T-cell (primary cell): ENCODE data around the gene HTR1A. TPM values are rescaled to one million over a fixed set of nuclear protein-coding genes. Genes with fewer than 3 reads are reported as not detected.

ENCODE experiments used
- ATAC-seq, 4 experiments: fragments of 200-7000 bp in 3 of 4; fragments of 150-1000 bp in 1 of 4; cut with Tn5 transposase; replicated peaks in 1 of 4; 1 replicate in 3 of 4; 2 replicates in 1 of 4; pipeline ENCODE4 v1.10.0; 2021; ENCODE audit warnings: moderate library complexity in 3 of 4, mild to moderate bottlenecking in 2 of 4, moderate number of reproducible peaks in 1 of 4
- CTCF ChIA-PET, 2 donors: fragments of 300-600 bp; sonication (Branson Sonifier 250); formaldehyde crosslinking; loops; one replicate each; lab custom pipeline; 2022; ENCODE audit warnings: antibody characterized with exemption in 2 of 2; lab: Charles Lee
- POLR2A ChIA-PET, 2 donors: fragments of 300-600 bp; sonication (Branson Sonifier 250); formaldehyde crosslinking; loops; one replicate each; lab custom pipeline; 2022; ENCODE audit warnings: antibody characterized with exemption in 2 of 2; lab: Charles Lee
- DNase-seq, 35 experiments: peaks; one replicate each; pipeline versions ENCODE4 v3.0.0 to v3.0.0-alpha.2; 2013 to 2023
- H3K27ac ChIP-seq: one replicate; pipeline ENCODE4 v1.5.1; 2013; ENCODE audit warnings: low read length
- H3K27me3 ChIP-seq, 2 experiments: replicated peaks in 1 of 2; 1 replicate in 1 of 2; 2 replicates in 1 of 2; pipeline versions ENCODE4 v1.6.1 to v1.7.0; 2013; ENCODE audit warnings: low read length in 1 of 2, mixed read lengths in 1 of 2; ENCODE audit not compliant: control insufficient read depth in 2 of 2, insufficient read depth in 2 of 2; ENCODE audit errors: extremely low read depth in 1 of 2
- H3K36me3 ChIP-seq, 2 donors: 1 replicate in 1 of 2; 2 replicates in 1 of 2; pipeline versions ENCODE4 v1.6.1 to v1.7.0; 2013; ENCODE audit warnings: low read length in 1 of 2; ENCODE audit not compliant: control insufficient read depth in 2 of 2, insufficient read depth in 1 of 2; ENCODE audit errors: extremely low read depth in 1 of 2
- H3K4me1 ChIP-seq, 2 experiments: 1 replicate in 1 of 2; 2 replicates in 1 of 2; pipeline versions ENCODE4 v1.6.1 to v1.7.0; 2013; ENCODE audit warnings: low read length in 2 of 2, mixed read lengths in 1 of 2; ENCODE audit not compliant: insufficient read depth in 2 of 2, control insufficient read depth in 1 of 2; ENCODE audit errors: extremely low read depth in 1 of 2
- H3K4me3 ChIP-seq, 2 donors: 1 replicate in 1 of 2; 2 replicates in 1 of 2; pipeline versions ENCODE4 v1.5.1 to v1.7.0; 2013; ENCODE audit warnings: mild to moderate bottlenecking in 2 of 2, low read length in 1 of 2, moderate library complexity in 1 of 2; ENCODE audit not compliant: control insufficient read depth in 1 of 2; ENCODE audit errors: extremely low read depth in 1 of 2
- H3K9me3 ChIP-seq: 2 replicates; pipeline ENCODE4 v1.7.0; 2013
- H3K27ac Mint-ChIP-seq, 2 donors: one replicate each; pipeline ENCODE4 v1.8.0; 2020 to 2021; ENCODE audit warnings: mild to moderate bottlenecking in 2 of 2, mixed read lengths in 2 of 2
- H3K27me3 Mint-ChIP-seq, 2 donors: one replicate each; pipeline ENCODE4 v1.8.0; 2021 to 2022; ENCODE audit warnings: mixed read lengths in 2 of 2
- H3K36me3 Mint-ChIP-seq: one replicate; pipeline ENCODE4 v1.8.0; 2021; ENCODE audit warnings: mixed read lengths
- H3K4me1 Mint-ChIP-seq, 3 donors: one replicate each; pipeline ENCODE4 v1.8.0; 2020 to 2022; ENCODE audit warnings: mixed read lengths in 3 of 3, mild to moderate bottlenecking in 1 of 3
- H3K4me3 Mint-ChIP-seq, 3 donors: one replicate each; pipeline ENCODE4 v1.8.0; 2020 to 2022; ENCODE audit warnings: mild to moderate bottlenecking in 3 of 3, mixed read lengths in 3 of 3, moderate library complexity in 3 of 3
- H3K9me3 Mint-ChIP-seq, 3 donors: one replicate each; pipeline ENCODE4 v1.8.0; 2020 to 2022; ENCODE audit warnings: mixed read lengths in 3 of 3
- WGBS: methylation state at CpG from one replicate; pipeline ENCODE4 v1.1.5; 2013; ENCODE audit warnings: missing lambda C conversion rate; ENCODE audit not compliant: insufficient coverage; 5-methylcytosine and 5-hydroxymethylcytosine counted together
- total RNA-seq, 35 experiments: library from RNA in 6 of 35; stranded (reverse) in 6 of 35; fragments of 120-200 nt in 1 of 35; gene quantifications; one replicate each; pipeline versions ENCODE4 v1.2.1 to v1.2.4 and lab custom pipeline; 2013 to 2026

Gene HTR1A
- total RNA-seq, 5 donors from 2014 or later (not counting 1 experiment from before 2014, with no cell fraction given), result not detected

- Mint-ChIP-seq H3K36me3 (no peaks in the 10 kb centered on the region), H3K27ac (no peak overlapping the region), H3K9me3 (peaks cover 0 to 7% (median 4%) of the 10 kb centered on the region in 3 donors), H3K4me3 (no peak overlapping the region), H3K27me3 (peaks cover 34 to 38% of the 10 kb centered on the region in 2 donors), H3K4me1 (no peaks in the 10 kb centered on the region)
- Histone ChIP-seq H3K4me3 (no peak overlapping the region), H3K9me3 (no peaks in the 10 kb centered on the region), H3K27ac (no peak overlapping the region), H3K36me3 (no peaks in the 10 kb centered on the region), H3K27me3 (peaks cover 0 to 33% of the 10 kb centered on the region in 2 experiments), H3K4me1 (no peaks in the 10 kb centered on the region)
- peak in 1 of 35 experiments; percentile 8 for DNase-seq
- POLR2A ChIA-PET, result no interaction called here
- WGBS, result 16% methylated on average over 3 of the region's 6 CpGs
- ATAC-seq, result no peak
- CTCF ChIA-PET, result no interaction called here
These were observed 963 bp upstream of the HTR1A start for GRCh38 chr5:63963080-63963735.

GRCh38 chr5:63961598-63962161, 565 bp downstream of the HTR1A start:
- no peaks in the 10 kb centered on the region for H3K36me3 ChIP-seq
- H3K27me3 ChIP-seq, result peaks cover 0 to 33% of the 10 kb centered on the region in 2 experiments
- no peak overlapping the region for H3K4me3 ChIP-seq
- Mint-ChIP-seq H3K4me1 (no peaks in the 10 kb centered on the region), H3K36me3 (no peaks in the 10 kb centered on the region), H3K27ac (no peak overlapping the region), H3K9me3 (peaks cover 0 to 7% (median 4%) of the 10 kb centered on the region in 3 donors), H3K4me3 (no peak overlapping the region), H3K27me3 (peaks cover 34 to 38% of the 10 kb centered on the region in 2 donors)
- no peaks in the 10 kb centered on the region for H3K9me3 ChIP-seq
- 8% methylated on average over 30 of the region's 34 CpGs for WGBS
- CTCF ChIA-PET, result no interaction called here
- ATAC-seq (no peak), DNase-seq (no peak)
- no peak overlapping the region for H3K27ac ChIP-seq
- no peaks in the 10 kb centered on the region for H3K4me1 ChIP-seq
- POLR2A ChIA-PET, result no interaction called here

GRCh38 chr5:63961125-63961597, 1.1 kb downstream of the HTR1A start:
- POLR2A ChIA-PET, result no interaction called here
- peaks cover 0 to 33% of the 10 kb centered on the region in 2 experiments for H3K27me3 ChIP-seq
- H3K9me3 ChIP-seq, result no peaks in the 10 kb centered on the region
- H3K27ac ChIP-seq, result no peak overlapping the region
- Mint-ChIP-seq H3K36me3 (no peaks in the 10 kb centered on the region), H3K4me1 (no peaks in the 10 kb centered on the region), H3K27me3 (peaks cover 34 to 38% of the 10 kb centered on the region in 2 donors), H3K9me3 (peaks cover 0 to 7% (median 4%) of the 10 kb centered on the region in 3 donors), H3K4me3 (no peak overlapping the region), H3K27ac (no peak overlapping the region)
- ATAC-seq, result no peak
- no peaks in the 10 kb centered on the region for H3K4me1 ChIP-seq
- DNase-seq, result no peak
- no peak overlapping the region for H3K4me3 ChIP-seq
- CTCF ChIA-PET, result no interaction called here
- WGBS, result 30% methylated on average over 31 of the region's 37 CpGs
- no peaks in the 10 kb centered on the region for H3K36me3 ChIP-seq

GRCh38 chr5:63960646-63961045, 1.6 kb downstream of the HTR1A start:
- peaks cover 4 to 8% (median 7%) of the 10 kb centered on the region in 3 donors for H3K9me3 Mint-ChIP-seq
- H3K4me1 Mint-ChIP-seq, result no peaks in the 10 kb centered on the region
- H3K27ac ChIP-seq, result no peak overlapping the region
- no peak overlapping the region for H3K4me3 Mint-ChIP-seq
- H3K4me1 ChIP-seq, result no peaks in the 10 kb centered on the region
- no peak overlapping the region for H3K27ac Mint-ChIP-seq
- no peak for ATAC-seq
- H3K27me3 Mint-ChIP-seq, result peaks cover 34 to 38% of the 10 kb centered on the region in 2 donors
- peaks cover 0 to 33% of the 10 kb centered on the region in 2 experiments for H3K27me3 ChIP-seq
- WGBS, result 27% methylated on average over 21 of the region's 27 CpGs
- H3K4me3 ChIP-seq, result no peak overlapping the region
- no peaks in the 10 kb centered on the region for H3K36me3 ChIP-seq
- H3K9me3 ChIP-seq, result no peaks in the 10 kb centered on the region
- ChIA-PET CTCF (no interaction called here), POLR2A (no interaction called here)
- no peaks in the 10 kb centered on the region for H3K36me3 Mint-ChIP-seq
- DNase-seq, result no peak

- Histone ChIP-seq H3K27me3 (peaks cover 0 to 33% of the 10 kb centered on the region in 2 experiments), H3K9me3 (no peaks in the 10 kb centered on the region), H3K4me3 (no peak overlapping the region), H3K4me1 (no peaks in the 10 kb centered on the region), H3K36me3 (no peaks in the 10 kb centered on the region), H3K27ac (no peak overlapping the region)
- peaks cover 34 to 38% of the 10 kb centered on the region in 2 donors for H3K27me3 Mint-ChIP-seq
- H3K36me3 Mint-ChIP-seq, result no peaks in the 10 kb centered on the region
- no peaks in the 10 kb centered on the region for H3K4me1 Mint-ChIP-seq
- no peak overlapping the region for H3K27ac Mint-ChIP-seq
- WGBS, result 10% methylated on average over 42 of the region's 44 CpGs
- no peak for ATAC-seq
- H3K9me3 Mint-ChIP-seq, result peaks cover 7 to 15% (median 7%) of the 10 kb centered on the region in 3 donors
- H3K4me3 Mint-ChIP-seq, result no peak overlapping the region
- no peak for DNase-seq
- ChIA-PET POLR2A (no interaction called here), CTCF (no interaction called here)
These were observed 2.9 kb downstream of the HTR1A start for GRCh38 chr5:63959177-63959982.

GRCh38 chr5:63958654-63959053, 3.6 kb downstream of the HTR1A start:
- H3K4me3 Mint-ChIP-seq, result no peak overlapping the region
- no peak overlapping the region for H3K27ac Mint-ChIP-seq
- H3K36me3 ChIP-seq, result no peaks in the 10 kb centered on the region
- ChIA-PET CTCF (no interaction called here), POLR2A (no interaction called here)
- H3K4me1 ChIP-seq, result no peaks in the 10 kb centered on the region
- no peaks in the 10 kb centered on the region for H3K36me3 Mint-ChIP-seq
- H3K27ac ChIP-seq, result no peak overlapping the region
- ATAC-seq (no peak), DNase-seq (no peak)
- H3K4me1 Mint-ChIP-seq, result no peaks in the 10 kb centered on the region
- no peak overlapping the region for H3K4me3 ChIP-seq
- peaks cover 34 to 38% of the 10 kb centered on the region in 2 donors for H3K27me3 Mint-ChIP-seq
- H3K27me3 ChIP-seq, result peaks cover 0 to 33% of the 10 kb centered on the region in 2 experiments
- peaks cover 7 to 20% (median 10%) of the 10 kb centered on the region in 3 donors for H3K9me3 Mint-ChIP-seq
- no peaks in the 10 kb centered on the region for H3K9me3 ChIP-seq
- WGBS, result 14% methylated on average over 3 of the region's 3 CpGs
